Measurements from ENCODE around the gene SLC43A2. TPM values are rescaled to one million over a fixed set of nuclear protein-coding genes. Genes with fewer than 3 reads are reported as not detected.
"Not testable (repeated sequence)": the region's sequence is repeated elsewhere in the genome, so short reads cannot be mapped to it uniquely, and the experiment has no call there.

SLC43A2 gene
- total RNA-seq, 2 experiments from 2014 or later = 0.40 to 0.52 TPM

DNA sequence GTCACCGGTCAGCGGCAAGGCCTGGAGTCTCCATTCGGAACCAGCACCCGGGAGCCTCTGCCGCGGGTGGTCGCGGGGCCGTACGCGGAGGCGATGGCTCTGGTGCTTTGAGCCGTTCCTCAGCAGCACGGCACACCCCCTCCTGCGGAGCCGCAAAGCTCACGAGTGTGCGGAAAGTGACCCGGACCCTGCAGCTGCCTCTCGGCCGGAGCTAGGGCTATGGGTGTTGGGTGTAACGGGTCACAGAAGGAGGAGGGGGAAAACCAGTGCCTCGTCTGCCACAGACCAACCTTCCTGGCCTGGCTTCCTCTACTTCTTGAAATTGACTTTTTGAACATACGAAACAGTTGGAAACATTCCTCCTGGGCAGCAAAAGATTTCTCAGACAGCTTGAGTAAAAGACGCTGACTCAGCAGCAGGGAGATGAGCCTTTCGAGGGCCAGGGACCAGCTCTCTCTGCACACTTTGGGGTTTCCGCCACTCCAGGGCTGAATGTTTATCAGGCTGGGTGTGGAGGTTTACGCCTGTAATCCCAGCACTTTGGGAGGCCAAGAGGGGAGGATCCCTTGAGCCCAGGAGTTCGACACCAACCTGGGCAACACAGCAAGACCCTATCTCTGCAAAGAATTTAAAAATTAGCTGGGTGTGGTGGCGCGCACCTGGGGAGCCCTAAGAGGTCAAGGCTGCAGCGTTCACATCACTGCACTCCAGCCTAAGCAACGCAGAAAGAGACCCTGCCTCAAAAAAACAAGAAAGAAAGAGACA is 39.6 kb downstream of the SLC43A2 start:
- ChIA-PET POLR2A (no interaction called here), CTCF (interaction anchor here (0.6 to 2.1 kb wide), 4 partner anchors 14 to 959 kb away, joined by 4 to 9 read pairs (median 6); no protein-coding TSS in a partner anchor)
- no peak overlapping the region for H3K27ac Mint-ChIP-seq
- H3K4me3 Mint-ChIP-seq = no peak overlapping the region
- DNase-seq = no peak
- H3K9me3 Mint-ChIP-seq = no peaks in the 10 kb centered on the region
- no peaks in the 10 kb centered on the region for H3K36me3 Mint-ChIP-seq (ENCODE audit: low read depth)
- peaks cover 6% of the 10 kb centered on the region for H3K4me1 Mint-ChIP-seq
- no peaks in the 10 kb centered on the region for H3K27me3 Mint-ChIP-seq

DNA sequence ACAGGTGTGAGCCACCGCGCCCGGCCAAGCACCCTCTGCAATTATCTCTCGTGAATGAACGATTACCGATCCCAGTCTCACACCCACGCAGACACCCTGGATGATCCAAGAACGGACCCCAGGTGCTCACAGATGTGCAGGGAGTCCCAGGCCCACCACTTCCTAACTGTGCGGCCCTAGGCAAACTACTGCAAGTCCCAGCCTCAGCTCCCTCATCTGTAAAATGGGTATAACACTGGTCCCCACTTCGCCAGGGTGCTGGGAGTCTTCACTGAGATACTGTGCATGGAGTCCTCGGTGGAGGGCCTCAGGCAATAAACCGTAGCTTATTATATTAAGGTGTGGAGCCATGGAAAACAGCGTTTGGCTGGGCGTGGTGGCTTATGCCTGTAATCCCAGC is 44.5 kb downstream of the SLC43A2 start:
- no peaks in the 10 kb centered on the region for H3K36me3 Mint-ChIP-seq (ENCODE audit: low read depth)
- no peaks in the 10 kb centered on the region for H3K4me1 Mint-ChIP-seq
- no peak overlapping the region for H3K27ac Mint-ChIP-seq
- H3K4me3 Mint-ChIP-seq = no peak overlapping the region
- H3K27me3 Mint-ChIP-seq = no peaks in the 10 kb centered on the region
- POLR2A ChIA-PET = no interaction called here
- DNase-seq = no peak
- no peaks in the 10 kb centered on the region for H3K9me3 Mint-ChIP-seq
- CTCF ChIA-PET = interaction anchor here (1.0 kb wide), 1 partner anchor 223 kb away, joined by 3 read pairs; no protein-coding TSS in a partner anchor

DNA sequence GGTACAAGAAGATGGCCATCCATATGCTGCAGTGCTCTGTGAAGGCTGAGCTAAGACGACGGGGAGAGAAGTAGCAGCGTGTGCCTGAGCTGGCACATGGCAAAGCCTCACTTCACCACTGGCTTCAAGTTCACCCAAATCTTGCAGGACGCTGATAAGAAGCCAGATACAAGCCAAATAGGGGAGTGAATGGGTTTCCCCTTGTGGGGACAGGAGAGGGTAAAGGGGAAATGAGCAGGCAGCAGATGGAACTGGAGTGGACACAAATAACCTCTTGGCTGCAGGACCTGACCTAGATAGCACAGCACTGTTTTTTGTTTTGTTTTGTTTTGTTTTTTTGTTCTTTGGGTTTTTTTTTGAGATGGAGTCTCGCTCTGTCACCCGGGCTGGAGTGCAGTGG is 45.1 kb downstream of the SLC43A2 start:
- Mint-ChIP-seq H3K9me3 (no peaks in the 10 kb centered on the region), H3K4me3 (no peak overlapping the region), H3K27me3 (no peaks in the 10 kb centered on the region), H3K4me1 (no peaks in the 10 kb centered on the region), H3K36me3 (ENCODE audit: low read depth) (no peaks in the 10 kb centered on the region), H3K27ac (no peak overlapping the region)
- POLR2A ChIA-PET = no interaction called here
- DNase-seq = no peak
- CTCF ChIA-PET = interaction anchor here (1.0 kb wide), 1 partner anchor 222 kb away, joined by 3 read pairs; no protein-coding TSS in a partner anchor

GRCh38 chr17:1582374-1582773 is 46.3 kb downstream of the SLC43A2 start:
- Mint-ChIP-seq H3K9me3 (no peaks in the 10 kb centered on the region), H3K27me3 (no peaks in the 10 kb centered on the region), H3K36me3 (ENCODE audit: low read depth) (no peaks in the 10 kb centered on the region), H3K27ac (no peak overlapping the region), H3K4me3 (no peak overlapping the region), H3K4me1 (peaks cover 3% of the 10 kb centered on the region)
- no peak for DNase-seq
- POLR2A ChIA-PET = no interaction called here
- CTCF ChIA-PET = interaction anchor here (0.6 kb wide), 2 partner anchors 48 to 261 kb away, joined by 3 read pairs; no protein-coding TSS in a partner anchor

- peaks cover 7% of the 10 kb centered on the region for H3K4me1 Mint-ChIP-seq
These were observed 47.5 kb downstream of the SLC43A2 start for GRCh38 chr17:1580979-1581676.

GRCh38 chr17:1578029-1578428 is 50.6 kb downstream of the SLC43A2 start:
- Mint-ChIP-seq H3K4me1 (peaks cover 9% of the 10 kb centered on the region), H3K36me3 (ENCODE audit: low read depth) (no peaks in the 10 kb centered on the region), H3K9me3 (no peaks in the 10 kb centered on the region), H3K27ac (no peak overlapping the region), H3K27me3 (no peaks in the 10 kb centered on the region), H3K4me3 (no peak overlapping the region)
- ChIA-PET POLR2A (no interaction called here), CTCF (no interaction called here)
- DNase-seq = no peak

More at GRCh38 chr17:1580979-1581676, 47.5 kb downstream of the SLC43A2 start:
- Mint-ChIP-seq H3K27ac (no peak overlapping the region), H3K4me3 (no peak overlapping the region), H3K27me3 (no peaks in the 10 kb centered on the region), H3K36me3 (ENCODE audit: low read depth) (no peaks in the 10 kb centered on the region), H3K9me3 (no peaks in the 10 kb centered on the region)
- DNase-seq = no peak
- ChIA-PET POLR2A (interaction anchor here (0.7 kb wide), 1 partner anchor 10 kb away, joined by 4 read pairs; no protein-coding TSS in a partner anchor), CTCF (no interaction called here)

- H3K36me3 Mint-ChIP-seq (ENCODE audit: low read depth) = no peaks in the 10 kb centered on the region
- H3K4me3 Mint-ChIP-seq = no peak overlapping the region
- no peak overlapping the region for H3K27ac Mint-ChIP-seq
- CTCF ChIA-PET = interaction anchor here (1.3 to 2.1 kb wide), 2 partner anchors 72 kb away, joined by 3 to 7 read pairs; partner anchors contain the start of gene RILP
- peaks cover 9% of the 10 kb centered on the region for H3K4me1 Mint-ChIP-seq
- no peak for DNase-seq
- POLR2A ChIA-PET = no interaction called here
- H3K27me3 Mint-ChIP-seq = no peaks in the 10 kb centered on the region
- no peaks in the 10 kb centered on the region for H3K9me3 Mint-ChIP-seq
These were observed 51.0 kb downstream of the SLC43A2 start for GRCh38 chr17:1577583-1578013.

- H3K36me3 Mint-ChIP-seq (ENCODE audit: low read depth) = no peaks in the 10 kb centered on the region
- peaks cover 9% of the 10 kb centered on the region for H3K4me1 Mint-ChIP-seq
- H3K9me3 Mint-ChIP-seq = no peaks in the 10 kb centered on the region
- CTCF ChIA-PET = interaction anchor here (1.3 to 2.1 kb wide), 2 partner anchors 71 to 72 kb away, joined by 3 to 7 read pairs; partner anchors contain the start of gene RILP
- POLR2A ChIA-PET = no interaction called here
- no peaks in the 10 kb centered on the region for H3K27me3 Mint-ChIP-seq
- H3K4me3 Mint-ChIP-seq = no peak overlapping the region
- no peak overlapping the region for H3K27ac Mint-ChIP-seq
- DNase-seq = no peak
These were observed 51.5 kb downstream of the SLC43A2 start for GRCh38 chr17:1577182-1577581.

GRCh38 chr17:1576500-1576899 is 52.1 kb downstream of the SLC43A2 start:
- ChIA-PET CTCF (interaction anchor here (0.6 to 2.1 kb wide), 3 partner anchors 71 to 87 kb away, joined by 3 to 7 read pairs (median 3); partner anchors contain the start of gene RILP), POLR2A (no interaction called here)
- H3K9me3 Mint-ChIP-seq = no peaks in the 10 kb centered on the region
- DNase-seq = no peak
- H3K27me3 Mint-ChIP-seq = no peaks in the 10 kb centered on the region
- peaks cover 9% of the 10 kb centered on the region for H3K4me1 Mint-ChIP-seq
- no peak overlapping the region for H3K4me3 Mint-ChIP-seq
- no peaks in the 10 kb centered on the region for H3K36me3 Mint-ChIP-seq (ENCODE audit: low read depth)
- H3K27ac Mint-ChIP-seq = no peak overlapping the region

DNA sequence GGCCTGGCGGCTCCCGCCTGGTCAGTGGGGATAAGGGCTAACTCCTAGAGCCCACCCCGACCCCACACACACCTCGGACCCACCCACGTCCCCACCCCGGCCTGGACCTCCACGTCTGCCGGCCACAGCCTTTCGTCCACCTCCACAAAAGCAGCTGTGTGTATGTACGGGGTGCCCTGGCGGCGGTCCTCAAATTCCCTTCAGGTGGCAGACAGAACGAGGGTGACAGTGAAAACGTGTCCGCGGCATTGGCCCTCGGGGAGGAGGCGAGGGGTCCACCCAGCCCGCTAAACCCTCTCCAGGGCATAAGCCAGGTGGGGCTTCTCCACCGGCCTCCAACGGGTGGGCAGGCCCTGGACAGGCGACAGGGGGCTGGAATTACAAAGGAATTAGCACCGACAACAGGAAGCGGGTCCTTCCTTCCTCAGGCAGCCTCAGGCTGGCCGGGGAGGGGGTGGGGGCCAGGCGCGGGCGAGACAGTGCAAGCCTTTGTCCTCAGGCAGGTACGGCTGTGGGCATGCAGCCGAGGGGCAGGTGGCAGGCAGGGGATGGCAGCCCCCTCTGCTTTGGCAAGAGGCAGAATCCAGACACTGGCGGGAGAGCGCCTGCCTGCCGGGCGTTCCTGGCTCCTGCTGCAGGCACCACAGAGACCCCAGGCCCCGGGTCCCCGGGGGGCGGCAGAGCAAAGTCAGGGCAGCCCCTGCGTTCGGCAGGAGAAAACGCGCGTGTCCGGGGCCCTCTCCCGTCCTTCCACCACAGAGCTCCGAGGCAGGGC is 53.8 kb downstream of the SLC43A2 start:
- Mint-ChIP-seq H3K4me3 (no peak overlapping the region), H3K9me3 (no peaks in the 10 kb centered on the region), H3K36me3 (ENCODE audit: low read depth) (no peaks in the 10 kb centered on the region), H3K4me1 (peaks cover 9% of the 10 kb centered on the region), H3K27ac (peak overlapping the region; percentile 13), H3K27me3 (no peaks in the 10 kb centered on the region)
- ChIA-PET POLR2A (no interaction called here), CTCF (interaction anchor here (0.8 to 2.4 kb wide), 13 partner anchors 11 to 314 kb away, joined by 3 to 11 read pairs (median 5); partner anchors contain the start of genes INPP5K and RILP)
- DNase-seq = no peak

DNA sequence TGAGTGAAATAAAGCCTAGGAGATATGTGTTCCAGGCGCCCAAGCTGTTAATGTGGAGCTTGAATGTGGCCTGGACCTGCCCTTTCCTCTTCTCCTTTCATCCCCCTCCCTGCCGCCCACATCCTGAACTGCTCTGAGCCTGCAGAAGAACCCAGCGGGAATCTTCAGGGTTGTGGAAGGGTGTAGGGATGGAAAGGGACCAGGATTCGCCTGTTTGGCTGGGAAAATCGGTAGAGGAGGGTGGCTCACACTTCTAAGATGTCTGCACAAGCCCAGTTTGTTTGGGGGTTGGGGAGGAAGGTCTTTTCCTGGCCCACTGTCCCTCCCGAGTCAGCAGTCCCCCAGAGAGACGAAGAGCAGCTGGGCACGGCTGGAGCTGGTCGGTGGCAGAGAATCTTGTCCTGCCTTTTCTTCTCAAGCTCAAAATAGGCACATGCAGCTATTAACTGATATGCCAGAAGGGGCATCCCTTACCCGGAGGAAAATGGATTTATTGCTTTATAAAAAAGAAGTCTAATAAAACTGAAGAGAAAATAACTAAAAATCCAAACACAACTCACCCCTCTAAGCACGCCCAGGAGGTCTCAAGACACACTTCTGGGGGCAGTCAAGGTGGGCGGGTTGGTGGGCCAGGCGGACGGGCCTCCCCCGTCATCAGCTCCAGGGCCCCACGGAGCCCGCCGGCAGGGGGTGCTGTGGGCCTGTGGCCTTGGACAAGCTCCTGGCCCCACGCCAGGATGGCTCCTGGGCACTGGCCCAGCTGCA is 54.5 kb downstream of the SLC43A2 start:
- no peaks in the 10 kb centered on the region for H3K36me3 Mint-ChIP-seq (ENCODE audit: low read depth)
- H3K27me3 Mint-ChIP-seq = no peaks in the 10 kb centered on the region
- no peaks in the 10 kb centered on the region for H3K9me3 Mint-ChIP-seq
- no peak overlapping the region for H3K4me3 Mint-ChIP-seq
- ChIA-PET POLR2A (no interaction called here), CTCF (interaction anchor here (0.6 to 2.4 kb wide), 16 partner anchors 12 to 314 kb away, joined by 3 to 11 read pairs (median 4); partner anchors contain the start of genes INPP5K, PITPNA and RILP)
- peaks cover 9% of the 10 kb centered on the region for H3K4me1 Mint-ChIP-seq
- peak; percentile 55 for DNase-seq
- peak overlapping the region; percentile 60 for H3K27ac Mint-ChIP-seq

DNA sequence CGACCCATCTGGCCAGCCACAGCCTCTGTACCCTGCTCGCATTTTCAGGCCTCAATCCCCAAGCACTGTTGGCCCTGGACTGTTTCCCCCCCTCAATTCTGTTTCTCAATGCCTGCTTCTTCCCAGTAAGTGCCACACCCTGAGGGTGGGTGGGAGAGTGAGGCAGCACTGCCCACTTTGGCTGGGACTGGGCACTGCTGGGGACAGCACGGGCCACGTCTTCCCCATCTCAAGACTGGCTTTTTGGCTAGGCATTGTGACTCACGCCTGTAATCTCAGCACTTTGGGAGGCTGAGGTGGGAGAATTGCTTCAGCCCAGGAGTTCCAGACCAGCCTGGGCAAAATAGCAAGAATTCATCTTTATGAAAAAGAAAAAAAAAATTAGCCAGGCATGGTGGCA is 56.0 kb downstream of the SLC43A2 start:
- H3K9me3 Mint-ChIP-seq; POLR2A ChIA-PET; H3K36me3 Mint-ChIP-seq (ENCODE audit: low read depth); H3K27me3 Mint-ChIP-seq; H3K27ac Mint-ChIP-seq; DNase-seq; H3K4me3 Mint-ChIP-seq: not testable (repeated sequence)
- peaks cover 15% of the 10 kb centered on the region for H3K4me1 Mint-ChIP-seq
- CTCF ChIA-PET = interaction anchor here (0.9 to 2.4 kb wide), 2 partner anchors 13 kb away, joined by 4 to 11 read pairs; no protein-coding TSS in a partner anchor
